ENCODE results near the gene GABRA5. TPM values are rescaled to one million over a fixed set of nuclear protein-coding genes. Genes with fewer than 3 reads are reported as not detected.

The GABRA5 gene
- polyA plus RNA-seq, 3 donors: 0.06 TPM; not detected in 2

GRCh38 chr15:26873846-26874245 lies 7.0 kb downstream of the GABRA5 start:
- H3K27ac ChIP-seq (ENCODE audit: low read depth, low read length): no peak overlapping the region
- 45 to 50% (median 46%) methylated on average over 8 of the region's 8 CpGs for WGBS, 3 donors

DNA sequence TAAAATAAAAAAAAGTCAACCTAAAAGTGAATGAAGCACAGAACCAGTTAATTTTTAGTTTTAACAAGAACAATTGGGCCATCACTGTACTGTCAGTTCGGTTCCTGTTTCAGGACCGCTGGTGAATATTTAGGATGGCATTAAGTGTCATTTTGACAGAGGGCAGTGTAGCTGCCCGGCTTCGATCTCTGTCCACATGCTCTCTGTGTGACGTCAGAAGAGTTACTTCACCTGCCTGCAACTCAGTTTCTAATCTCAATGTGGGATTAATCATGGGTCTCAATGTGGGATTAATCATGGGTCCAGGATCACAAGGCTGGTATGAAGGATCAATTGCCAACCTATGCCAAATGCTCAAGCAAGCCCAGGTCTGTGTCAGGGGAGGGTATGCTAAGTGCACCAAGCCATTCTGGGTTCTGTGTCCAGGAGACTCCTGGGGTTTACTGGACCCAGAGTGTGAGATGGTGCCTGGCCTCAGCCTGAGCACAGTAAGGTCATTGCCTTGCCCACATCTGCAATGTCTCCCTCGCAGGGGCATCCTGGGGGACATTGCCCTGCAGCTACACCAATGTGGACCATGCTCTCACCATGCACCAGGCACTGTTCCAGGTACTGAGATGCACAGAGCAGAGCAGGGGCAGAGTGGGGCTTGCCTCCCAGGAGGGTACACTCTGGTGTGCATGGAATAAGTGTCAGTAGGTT lies 8.1 kb downstream of the GABRA5 start:
- 66 to 81% (median 77%) methylated on average over 6 of the region's 6 CpGs for whole genome bisulfite sequencing, 3 donors
- H3K27ac ChIP-seq (ENCODE audit: low read depth, low read length): no peak overlapping the region

DNA sequence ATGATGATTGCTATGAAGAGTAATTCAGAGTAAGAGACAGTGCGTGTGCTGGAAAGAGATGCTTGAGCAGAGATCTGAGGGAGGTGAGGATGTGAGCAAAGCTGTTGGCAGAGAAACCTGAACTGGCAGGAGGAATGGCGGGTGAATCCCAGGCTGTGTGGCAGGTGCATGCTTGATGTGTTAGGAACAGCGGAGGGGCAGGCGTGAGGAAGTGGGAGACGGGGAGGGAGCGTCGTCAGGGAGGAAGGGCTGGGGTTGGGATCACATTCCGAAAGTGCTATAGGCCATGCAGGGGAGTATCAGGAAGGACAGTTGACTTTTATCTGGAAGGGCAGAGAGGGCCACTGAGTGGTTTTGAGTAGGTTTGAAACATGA lies 8.6 kb downstream of the GABRA5 start:
- no peak overlapping the region for H3K27ac ChIP-seq (ENCODE audit: low read depth, low read length)
- WGBS, 3 donors: 45 to 68% (median 55%) methylated on average over 8 of the region's 8 CpGs

GRCh38 chr15:26877831-26878230 lies 11.0 kb downstream of the GABRA5 start:
- WGBS, 3 donors: 68 to 73% (median 73%) methylated on average over 10 of the region's 10 CpGs
- no peak overlapping the region for H3K27ac ChIP-seq (ENCODE audit: low read depth, low read length)

- 72 to 74% (median 72%) methylated on average over 2 of the region's 2 CpGs for WGBS, 3 donors
- no peak overlapping the region for H3K27ac ChIP-seq (ENCODE audit: low read depth, low read length)
Observed at GRCh38 chr15:26879706-26880105, 12.8 kb downstream of the GABRA5 start.

GRCh38 chr15:26882112-26882511 lies 15.2 kb downstream of the GABRA5 start:
- H3K27ac ChIP-seq (ENCODE audit: low read depth, low read length): no peak overlapping the region
- WGBS, 3 donors: 83 to 86% (median 83%) methylated on average over 9 of the region's 9 CpGs

- 83 to 86% (median 84%) methylated on average over 35 of the region's 35 CpGs for WGBS, 3 donors
Observed at GRCh38 chr15:26882616-26883365, 15.9 kb downstream of the GABRA5 start.

DNA sequence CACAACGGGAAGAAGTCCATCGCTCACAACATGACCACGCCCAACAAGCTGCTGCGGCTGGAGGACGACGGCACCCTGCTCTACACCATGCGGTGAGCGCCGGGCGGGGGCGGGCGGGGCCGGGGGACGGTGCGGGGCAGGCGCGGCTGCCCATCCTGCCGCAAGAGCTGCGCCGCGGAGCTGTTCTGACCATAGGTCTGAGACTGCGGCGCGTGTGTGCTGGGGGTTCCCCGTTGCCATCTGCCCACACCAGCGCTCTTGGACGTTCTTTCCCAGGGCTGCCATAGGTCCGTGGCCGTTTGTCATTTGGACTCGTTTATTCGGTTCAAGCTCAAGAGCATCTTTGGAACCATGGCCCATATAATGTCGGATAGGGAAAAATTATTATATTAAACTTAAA lies 16.6 kb downstream of the GABRA5 start:
- H3K27ac ChIP-seq (ENCODE audit: low read depth, low read length): no peak overlapping the region
- 91 to 92% (median 92%) methylated on average over 29 to 32 of the region's 32 CpGs for WGBS, 3 donors

More at GRCh38 chr15:26882616-26883365, 15.9 kb downstream of the GABRA5 start:
- H3K27ac ChIP-seq (ENCODE audit: low read depth, low read length): no peak overlapping the region

DNA sequence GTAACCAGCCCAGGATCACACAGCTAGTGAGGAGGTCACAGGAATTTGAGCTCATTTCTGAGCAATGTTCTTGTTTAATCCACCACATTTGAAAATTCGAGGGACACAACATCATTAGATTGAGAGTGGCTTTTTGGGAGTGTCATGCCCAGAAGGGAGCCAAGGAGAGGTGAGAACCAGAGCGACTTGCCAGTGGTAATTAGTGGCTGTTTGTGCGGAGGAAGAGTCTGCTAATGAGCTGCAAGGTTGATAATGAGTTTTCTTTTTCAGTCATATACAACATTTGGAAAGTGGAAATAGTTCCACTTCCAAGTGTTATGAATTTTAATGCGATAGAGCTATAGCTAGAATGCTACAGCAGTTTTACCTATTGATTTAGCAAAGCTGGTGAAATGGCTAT lies 19.7 kb downstream of the GABRA5 start:
- 59 to 73% (median 65%) methylated on average over 4 of the region's 4 CpGs for WGBS, 3 donors

DNA sequence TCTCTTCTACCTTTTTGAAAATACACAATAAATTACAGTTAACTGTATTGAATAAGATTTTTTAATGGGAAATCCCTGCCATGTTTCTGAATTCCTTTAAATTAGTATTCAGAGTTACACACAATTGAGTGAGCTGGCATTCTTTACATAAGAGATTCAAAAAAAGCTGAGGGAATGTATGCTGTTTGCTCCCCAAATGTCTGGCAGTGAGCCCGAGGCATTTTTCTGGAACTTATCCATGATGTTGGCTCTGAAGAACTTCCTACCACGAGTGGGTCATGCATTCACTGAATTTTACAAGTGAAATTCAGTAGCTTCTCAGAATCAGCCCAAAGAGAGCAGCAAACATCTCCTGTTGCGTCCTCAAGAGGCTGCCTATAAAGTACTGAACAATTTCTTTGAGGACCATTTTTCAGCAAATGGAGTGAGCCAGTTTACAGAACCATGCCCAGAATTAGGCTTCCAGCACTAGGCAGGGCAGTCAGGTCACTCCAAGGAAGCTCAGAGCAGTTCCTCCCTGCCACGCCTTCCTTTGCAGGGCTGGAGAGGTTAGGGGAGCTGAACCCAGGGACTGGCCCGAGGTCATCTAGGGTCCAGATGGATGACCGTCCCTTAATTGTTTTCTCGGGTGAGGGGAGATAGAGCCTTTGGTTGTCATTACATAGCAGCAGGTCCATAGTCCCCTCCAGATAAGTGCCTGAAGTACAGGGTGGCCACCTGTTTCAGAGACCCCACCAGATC lies 21.2 kb downstream of the GABRA5 start:
- 52 to 59% (median 53%) methylated on average over 7 of the region's 7 CpGs for WGBS, 3 donors
- no peak overlapping the region for H3K27ac ChIP-seq (ENCODE audit: low read depth, low read length)

More for the DNA sequence above, 19.7 kb downstream of the GABRA5 start:
- H3K27ac ChIP-seq (ENCODE audit: low read depth, low read length): no peak overlapping the region

DNA sequence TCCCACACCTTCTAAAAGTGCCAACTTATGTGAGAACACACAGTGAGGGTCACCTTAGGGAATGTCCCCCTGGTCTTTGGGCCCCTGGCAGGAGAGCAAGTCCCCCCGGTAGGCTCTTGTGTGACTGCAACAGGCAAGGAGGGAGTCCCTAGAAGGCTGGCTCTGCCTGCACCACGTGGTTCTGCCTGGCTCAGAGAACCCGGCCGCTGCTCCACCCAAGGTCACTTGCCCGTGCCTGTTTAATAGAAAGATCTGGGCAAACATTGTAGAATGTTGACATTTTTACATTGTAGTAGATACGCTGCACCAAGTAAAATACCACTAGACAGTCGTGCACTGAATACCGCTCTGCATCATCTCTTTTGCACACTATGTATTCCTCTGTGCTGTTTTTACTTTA lies 21.9 kb downstream of the GABRA5 start:
- H3K27ac ChIP-seq (ENCODE audit: low read depth, low read length): no peak overlapping the region
- WGBS, 3 donors: 28 to 62% (median 52%) methylated on average over 8 of the region's 8 CpGs

DNA sequence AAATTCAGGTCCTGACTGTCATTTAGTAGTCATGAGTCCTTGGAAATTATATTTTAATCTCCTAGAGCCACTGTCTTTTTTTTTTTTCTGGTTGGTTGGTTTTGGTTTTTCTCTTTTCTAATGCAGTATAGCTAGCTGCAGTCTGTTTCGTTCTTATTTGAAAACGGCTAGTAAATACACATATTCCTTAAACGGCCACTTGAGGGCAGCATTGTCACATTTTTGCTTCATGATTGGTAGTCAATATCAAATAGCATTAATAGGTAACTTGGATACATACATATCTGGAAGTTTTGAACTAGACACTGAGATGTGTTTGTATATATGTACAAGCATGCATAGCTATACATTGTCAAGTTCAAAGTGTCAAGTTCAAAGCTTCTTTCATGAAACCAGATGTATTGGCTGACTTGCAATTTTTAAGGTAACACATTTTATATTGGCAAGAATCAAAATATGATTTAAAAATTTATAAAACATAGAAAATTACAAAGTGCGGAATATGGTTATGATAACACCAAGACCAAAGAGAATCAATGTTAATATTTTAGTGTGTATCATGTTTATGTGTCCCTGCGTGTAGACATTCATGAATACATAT lies 22.5 kb downstream of the GABRA5 start:
- WGBS, 3 donors: 20 to 21% (median 20%) methylated on average over 5 of the region's 5 CpGs
- no peak overlapping the region for H3K27ac ChIP-seq (ENCODE audit: low read depth, low read length)

DNA sequence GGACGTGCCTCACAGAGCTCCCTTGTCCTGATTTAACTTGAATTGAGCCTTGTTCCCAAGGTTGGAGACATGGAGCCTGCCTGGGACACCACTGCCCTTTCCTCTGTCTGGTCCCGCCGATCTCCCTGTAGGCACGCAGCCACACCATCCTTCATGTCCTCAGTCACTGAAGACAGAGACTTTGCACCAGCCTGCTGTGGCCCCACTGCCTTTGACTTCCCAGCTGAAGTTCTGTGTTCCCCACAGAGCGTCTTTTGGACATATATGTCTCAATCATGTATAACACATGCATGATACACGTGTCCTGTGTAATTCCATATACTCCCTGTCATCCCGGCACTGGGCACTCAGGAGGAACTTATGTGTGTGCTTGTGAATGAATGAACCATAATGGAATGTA lies 23.6 kb downstream of the GABRA5 start:
- WGBS, 3 donors: 73 to 86% (median 84%) methylated on average over 7 of the region's 7 CpGs
- no peak overlapping the region for H3K27ac ChIP-seq (ENCODE audit: low read depth, low read length)

GRCh38 chr15:26890988-26891387 lies 24.1 kb downstream of the GABRA5 start:
- H3K27ac ChIP-seq (ENCODE audit: low read depth, low read length): no peak overlapping the region
- 59 to 61% (median 60%) methylated on average over 6 of the region's 6 CpGs for WGBS, 3 donors

GRCh38 chr15:26891448-26892181 lies 24.8 kb downstream of the GABRA5 start:
- 3 to 5% (median 5%) methylated on average over 37 of the region's 37 CpGs for WGBS, 3 donors
- no peak overlapping the region for H3K27ac ChIP-seq (ENCODE audit: low read depth, low read length)

- no peak overlapping the region for H3K27ac ChIP-seq (ENCODE audit: low read depth, low read length)
- WGBS, 3 donors: 9 to 29% (median 10%) methylated on average over 24 of the region's 24 CpGs
Observed at GRCh38 chr15:26892182-26892518, 25.3 kb downstream of the GABRA5 start.

DNA sequence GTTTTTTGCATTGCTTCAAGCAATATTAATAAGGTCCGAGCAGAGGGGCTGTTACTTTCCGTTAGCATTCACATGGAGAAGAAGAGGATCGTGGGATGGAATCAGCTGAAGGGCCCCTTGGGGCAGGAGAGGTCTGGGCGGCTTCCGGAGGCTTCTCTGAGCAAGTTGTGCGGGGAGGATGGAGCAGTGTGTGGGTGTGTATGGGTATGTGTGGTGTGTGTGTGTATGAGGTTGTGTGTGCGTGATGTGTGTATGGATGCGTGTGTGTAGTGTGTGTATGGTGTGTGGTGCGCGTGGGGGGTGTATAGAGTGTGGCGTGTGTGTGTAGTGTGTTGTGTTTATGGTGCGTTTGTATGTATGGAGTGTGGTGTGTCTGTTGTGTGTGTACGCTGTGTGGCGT lies 25.8 kb downstream of the GABRA5 start:
- no peak overlapping the region for H3K27ac ChIP-seq (ENCODE audit: low read depth, low read length)
- 70 to 80% (median 78%) methylated on average over 14 of the region's 14 CpGs for WGBS, 3 donors

DNA sequence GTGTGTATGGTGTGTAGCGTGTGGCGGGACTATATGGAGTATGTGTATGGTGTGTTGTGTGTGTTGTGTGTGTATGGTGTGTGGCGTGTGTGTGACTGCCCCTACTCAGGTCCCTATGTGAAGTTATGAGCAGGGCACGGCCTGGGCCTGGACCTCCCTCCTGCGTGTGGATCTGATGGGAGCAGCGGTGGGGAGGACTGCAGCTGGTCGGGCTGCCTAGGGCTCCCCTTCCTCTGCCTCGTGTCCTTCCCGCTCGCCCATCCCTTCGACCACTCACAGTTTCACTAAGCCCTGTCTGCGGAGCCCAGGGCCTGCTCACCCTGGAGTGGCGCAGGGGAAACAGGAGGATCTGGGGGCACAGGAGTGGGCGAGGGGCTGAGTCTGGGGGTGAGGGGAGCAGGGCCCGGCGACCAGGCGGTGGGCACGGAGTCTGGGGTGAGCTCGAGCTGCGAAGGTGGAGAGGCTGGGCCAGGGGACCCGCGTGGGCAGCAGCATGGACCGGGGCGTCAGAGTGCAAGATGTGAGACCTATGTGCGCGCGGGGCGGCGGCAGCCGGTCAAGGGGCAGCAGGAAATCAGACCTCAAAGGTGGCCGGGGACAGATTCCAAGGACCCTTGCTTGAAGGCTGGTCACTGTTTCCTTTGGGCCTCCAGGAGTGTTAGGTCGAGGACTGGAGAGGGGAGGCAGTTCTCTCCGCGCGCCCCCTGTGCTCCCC lies 26.6 kb downstream of the GABRA5 start:
- 74 to 86% (median 81%) methylated on average over 34 to 35 of the region's 35 CpGs for WGBS, 3 donors
- H3K27ac ChIP-seq (ENCODE audit: low read depth, low read length): no peak overlapping the region
